OCI-LY1 (cell line): Measurements from ENCODE around the gene PTPRJ.

ENCODE experiments used
- H2AFZ ChIP-seq: fragments of 200-600 bp; sonication (generic), shearing (Covaris generic); 2 replicates; pipeline ENCODE4 v1.6.0; 2014; ENCODE audit warnings: antibody characterized with exemption, mild to moderate bottlenecking, low read length
- H3F3A ChIP-seq: fragments of 200-600 bp; sonication (generic), shearing (Covaris generic); 2 replicates; pipeline ENCODE4 v1.6.0; 2014; ENCODE audit warnings: mild to moderate bottlenecking, antibody characterized with exemption, low read length, moderate library complexity; ENCODE audit not compliant: insufficient read depth
- H3K27ac ChIP-seq: fragments of 200-600 bp; sonication (generic); 2 replicates; pipeline ENCODE4 v1.5.1; 2014; ENCODE audit warnings: low read length, mixed run types, mild to moderate bottlenecking, low read depth; ENCODE audit not compliant: poor library complexity, severe bottlenecking
- H3K27me3 ChIP-seq: fragments of 200-600 bp; sonication (generic); 2 replicates; pipeline ENCODE4 v1.6.0; 2014; ENCODE audit warnings: antibody characterized with exemption, mild to moderate bottlenecking, low read length, moderate library complexity; ENCODE audit not compliant: insufficient read depth
- H3K36me3 ChIP-seq: fragments of 200-600 bp; sonication (generic); 2 replicates; pipeline ENCODE4 v1.6.1; 2014; ENCODE audit warnings: mild to moderate bottlenecking, antibody characterized with exemption, low read length, moderate library complexity, mixed read lengths; ENCODE audit not compliant: insufficient read depth
- H3K4me1 ChIP-seq: fragments of 200-600 bp; sonication (generic); 2 replicates; pipeline ENCODE4 v1.5.1; 2014; ENCODE audit warnings: mild to moderate bottlenecking, low read length, moderate library complexity; ENCODE audit not compliant: insufficient read depth, severe bottlenecking
- H3K4me2 ChIP-seq: fragments of 200-600 bp; sonication (generic), shearing (Covaris generic); 2 replicates; pipeline ENCODE4 v1.6.1; 2014; ENCODE audit warnings: low read length
- H3K4me3 ChIP-seq: fragments of 200-600 bp; sonication (generic); 2 replicates; pipeline ENCODE4 v1.5.1; 2014; ENCODE audit warnings: low read length, low read depth, mild to moderate bottlenecking, mixed read lengths; ENCODE audit not compliant: poor library complexity, severe bottlenecking
- H3K79me2 ChIP-seq: fragments of 200-600 bp; shearing (Covaris generic); 2 replicates; pipeline ENCODE4 v1.6.1; 2016; ENCODE audit warnings: mixed run types, low read length, mixed read lengths; ENCODE audit not compliant: insufficient read depth
- H3K9ac ChIP-seq: fragments of 200-600 bp; sonication (generic), shearing (Covaris generic); 2 replicates; pipeline ENCODE4 v1.6.1; 2014; ENCODE audit warnings: mild to moderate bottlenecking, low read length, mixed read lengths
- H3K9me2 ChIP-seq: fragments of 200-600 bp; sonication (generic), shearing (Covaris generic); 2 replicates; pipeline ENCODE4 v1.6.1; 2014; ENCODE audit warnings: low read depth, mild to moderate bottlenecking, low read length, mixed read lengths
- H3K9me3 ChIP-seq: fragments of 200-600 bp; shearing (Covaris generic); 2 replicates; pipeline ENCODE4 v1.6.1; 2014; ENCODE audit warnings: low read length, mixed read lengths
- H4K20me1 ChIP-seq: fragments of 200-600 bp; sonication (generic), shearing (Covaris generic); 2 replicates; pipeline ENCODE4 v1.6.0; 2016; ENCODE audit warnings: mild to moderate bottlenecking, low read length; ENCODE audit not compliant: insufficient read depth
- EZH2 ChIP-seq: fragments of 200-600 bp; sonication (generic), shearing (Covaris generic); IDR thresholded peaks from 2 replicates; pipeline ENCODE4 v1.8.0; 2017; ENCODE audit warnings: borderline replicate concordance, mixed run types, mild to moderate bottlenecking, antibody characterized with exemption, low read length, moderate library complexity, mixed read lengths
- TF ChIP-seq, protein P1 (sequence below): fragments of 200-600 bp; sonication (generic), shearing (Covaris generic); IDR thresholded peaks from 2 replicates; pipeline ENCODE4 v1.5.1; 2017; ENCODE audit warnings: mild to moderate bottlenecking, antibody characterized with exemption, low read length, moderate library complexity, mixed read lengths

Gene PTPRJ

DNA sequence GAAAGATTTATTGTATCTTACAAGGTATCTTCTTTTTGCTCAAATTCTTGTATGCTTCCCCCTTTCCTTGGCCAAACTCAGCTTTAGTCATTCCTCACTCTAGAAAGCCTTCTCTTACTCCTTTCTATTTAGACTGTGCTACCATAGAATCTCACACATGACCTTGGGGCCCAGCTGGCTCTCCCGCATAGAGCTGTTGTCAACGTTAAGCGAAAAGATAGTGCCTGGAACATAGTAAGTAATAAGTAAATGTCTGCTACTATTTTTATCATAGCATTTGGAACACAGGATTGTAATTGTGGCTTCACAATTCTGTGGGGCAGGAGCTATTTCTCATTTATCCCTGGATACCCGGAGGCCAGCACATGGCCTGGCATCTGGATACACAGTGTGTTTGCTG is 197.3 kb downstream of the PTPRJ start:
- no peak overlapping the region for H3K27ac ChIP-seq
- no peaks in the 10 kb centered on the region for H3K4me1 ChIP-seq
- no peaks in the 10 kb centered on the region for H3F3A ChIP-seq
- TF ChIP-seq, protein P1, sequence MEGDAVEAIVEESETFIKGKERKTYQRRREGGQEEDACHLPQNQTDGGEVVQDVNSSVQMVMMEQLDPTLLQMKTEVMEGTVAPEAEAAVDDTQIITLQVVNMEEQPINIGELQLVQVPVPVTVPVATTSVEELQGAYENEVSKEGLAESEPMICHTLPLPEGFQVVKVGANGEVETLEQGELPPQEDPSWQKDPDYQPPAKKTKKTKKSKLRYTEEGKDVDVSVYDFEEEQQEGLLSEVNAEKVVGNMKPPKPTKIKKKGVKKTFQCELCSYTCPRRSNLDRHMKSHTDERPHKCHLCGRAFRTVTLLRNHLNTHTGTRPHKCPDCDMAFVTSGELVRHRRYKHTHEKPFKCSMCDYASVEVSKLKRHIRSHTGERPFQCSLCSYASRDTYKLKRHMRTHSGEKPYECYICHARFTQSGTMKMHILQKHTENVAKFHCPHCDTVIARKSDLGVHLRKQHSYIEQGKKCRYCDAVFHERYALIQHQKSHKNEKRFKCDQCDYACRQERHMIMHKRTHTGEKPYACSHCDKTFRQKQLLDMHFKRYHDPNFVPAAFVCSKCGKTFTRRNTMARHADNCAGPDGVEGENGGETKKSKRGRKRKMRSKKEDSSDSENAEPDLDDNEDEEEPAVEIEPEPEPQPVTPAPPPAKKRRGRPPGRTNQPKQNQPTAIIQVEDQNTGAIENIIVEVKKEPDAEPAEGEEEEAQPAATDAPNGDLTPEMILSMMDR, result no peak
- no peak for TF ChIP-seq EZH2
- H3K4me2 ChIP-seq, result no peak overlapping the region
- no peak overlapping the region for H2AFZ ChIP-seq
- no peak overlapping the region for H3K4me3 ChIP-seq
- H3K9ac ChIP-seq, result no peak overlapping the region
- H4K20me1 ChIP-seq, result no peaks in the 10 kb centered on the region
- H3K36me3 ChIP-seq, result no peaks in the 10 kb centered on the region
- H3K27me3 ChIP-seq, result no peaks in the 10 kb centered on the region
- H3K9me3 ChIP-seq, result no peaks in the 10 kb centered on the region
- no peaks in the 10 kb centered on the region for H3K79me2 ChIP-seq
- no peaks in the 10 kb centered on the region for H3K9me2 ChIP-seq

DNA sequence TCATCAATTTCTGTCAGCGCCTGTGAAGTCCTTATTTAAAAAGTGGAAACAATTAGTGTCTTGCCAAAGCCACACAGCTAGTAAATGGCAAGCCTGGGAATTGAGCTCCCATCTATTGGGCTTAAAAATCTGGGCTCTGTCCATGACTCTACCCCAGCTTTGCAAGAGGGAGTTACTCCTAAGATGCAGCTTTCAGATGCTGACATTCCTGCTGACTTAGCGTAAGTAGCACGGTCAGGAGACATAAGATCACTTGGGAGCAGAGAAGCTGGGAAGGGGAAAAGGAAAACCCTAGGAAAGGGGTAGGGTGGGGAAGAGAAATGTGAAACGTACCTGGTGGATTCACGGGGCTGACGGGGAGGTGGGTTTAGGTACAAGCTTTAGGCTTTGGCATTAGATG is 200.3 kb downstream of the PTPRJ start:
- TF ChIP-seq, protein P1, result no peak
- no peak for TF ChIP-seq EZH2
- H3K27ac ChIP-seq, result no peak overlapping the region
- H3K9me2 ChIP-seq, result no peaks in the 10 kb centered on the region
- H3K4me3 ChIP-seq, result no peak overlapping the region
- no peaks in the 10 kb centered on the region for H3K9me3 ChIP-seq
- no peak overlapping the region for H3K9ac ChIP-seq
- H2AFZ ChIP-seq, result no peak overlapping the region
- H3K4me1 ChIP-seq, result no peaks in the 10 kb centered on the region
- no peaks in the 10 kb centered on the region; the same call in 1 of the 2 replicates for H3K27me3 ChIP-seq
- H3K36me3 ChIP-seq, result no peaks in the 10 kb centered on the region
- no peak overlapping the region for H3K4me2 ChIP-seq
- no peaks in the 10 kb centered on the region for H3K79me2 ChIP-seq
- no peaks in the 10 kb centered on the region for H3F3A ChIP-seq
- H4K20me1 ChIP-seq, result no peaks in the 10 kb centered on the region

DNA sequence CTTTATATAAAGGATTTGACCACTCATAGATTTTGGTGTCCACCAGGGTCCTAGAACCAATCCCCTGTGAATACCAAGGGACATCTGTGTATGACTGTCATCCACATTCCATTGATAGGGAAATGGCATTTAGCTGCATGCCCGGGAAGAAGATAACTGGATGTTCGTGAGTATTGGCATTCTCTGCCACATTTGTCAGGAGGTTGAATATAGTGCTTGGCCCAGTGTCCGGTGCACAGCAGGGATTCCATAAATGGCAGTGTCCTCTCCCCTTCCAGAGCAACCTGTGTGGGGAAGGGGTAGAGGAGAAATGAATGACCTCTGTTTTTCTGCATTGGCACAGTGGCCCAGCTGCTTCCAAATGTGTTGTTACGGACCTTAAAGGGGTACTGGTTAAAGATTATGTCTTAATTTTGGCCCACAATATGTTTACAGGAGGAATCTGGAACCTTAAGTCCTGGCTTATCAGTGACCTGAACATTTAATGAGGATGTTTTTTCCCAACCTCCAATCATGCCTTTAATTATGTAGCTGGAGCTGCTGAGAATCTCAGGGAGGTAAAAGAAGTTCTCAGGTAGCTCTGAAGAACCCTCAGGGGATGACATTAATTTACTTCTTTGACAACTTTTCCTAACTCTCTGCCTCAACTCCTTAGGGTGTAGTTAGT is 202.6 kb downstream of the PTPRJ start:
- Histone ChIP-seq H3K36me3 (no peaks in the 10 kb centered on the region), H3K9me2 (no peaks in the 10 kb centered on the region), H4K20me1 (no peaks in the 10 kb centered on the region), H3K4me1 (no peaks in the 10 kb centered on the region), H3K27ac (no peak overlapping the region), H2AFZ (no peak overlapping the region), H3K79me2 (no peaks in the 10 kb centered on the region), H3F3A (no peaks in the 10 kb centered on the region), H3K9ac (no peak overlapping the region), H3K9me3 (no peaks in the 10 kb centered on the region), H3K4me2 (no peak overlapping the region), H3K27me3 (no peaks in the 10 kb centered on the region; the same call in 1 of the 2 replicates), H3K4me3 (no peak overlapping the region)
- TF ChIP-seq EZH2, result no peak
- TF ChIP-seq, protein P1, result no peak
